OCI-LY7 (cell line): ENCODE results near the gene STK32A.

Experiments used
- CTCF ChIP-seq: fragments of 200-600 bp; sonication (generic); conservative IDR thresholded peaks from 2 replicates; pipeline ENCODE4 v1.5.1; 2014; ENCODE audit warnings: mild to moderate bottlenecking, antibody characterized with exemption, low read length, moderate library complexity, mixed read lengths
- EZH2phosphoT487 ChIP-seq: fragments of 200-600 bp; sonication (generic); IDR thresholded peaks from 2 replicates; pipeline ENCODE4 v1.6.1; 2018; ENCODE audit warnings: low read depth, borderline replicate concordance, mild to moderate bottlenecking, mixed run types, antibody characterized with exemption, low read length, moderate library complexity, mixed read lengths

GRCh38 chr5:147411359-147412319 lies 176.8 kb downstream of the STK32A start:
- TF ChIP-seq CTCF: no peak
- no peak for TF ChIP-seq EZH2phosphoT487
